Activated CD8-positive, alpha-beta memory T cell treated with anti-CD3 and anti-CD28 coated beads, Interleukin-2, amount 50 U/mL, for 1 hour (primary cell): ENCODE data around the gene AGER.

Experiments
- DNase-seq: peaks from one replicate; pipeline ENCODE4 v3.0.0-alpha.2; 2020; ENCODE audit errors: extremely low read depth

The AGER gene

GRCh38 chr6:32168807-32169591, 15.1 kb downstream of the AGER start:
- DNase-seq = no peak

- DNase-seq = no peak
Observed at GRCh38 chr6:32168350-32168749, 15.7 kb downstream of the AGER start.

GRCh38 chr6:32167761-32168262, 16.2 kb downstream of the AGER start:
- no peak for DNase-seq

- DNase-seq = no peak
Observed at GRCh38 chr6:32167154-32167760, 16.8 kb downstream of the AGER start.

GRCh38 chr6:32166411-32167061, 17.5 kb downstream of the AGER start:
- DNase-seq = no peak

- DNase-seq = no peak
Observed at GRCh38 chr6:32164295-32164694, 19.8 kb downstream of the AGER start, which contains the start of gene EGFL8. TSS of gene EGFL8 (plus strand) at chr6:32164595. CDS start at chr6:32166166, 1,571 bp downstream.

GRCh38 chr6:32163559-32164258, 20.3 kb downstream of the AGER start:
- no peak for DNase-seq

- no peak for DNase-seq
Observed at GRCh38 chr6:32158052-32158451, 26.0 kb downstream of the AGER start.

- DNase-seq = no peak
Observed at GRCh38 chr6:32156891-32157290, 27.2 kb downstream of the AGER start.

- no peak for DNase-seq
Observed at GRCh38 chr6:32154514-32155161, 29.4 kb downstream of the AGER start.

- DNase-seq = peak; percentile 62
Observed at GRCh38 chr6:32153564-32154513, 30.2 kb downstream of the AGER start, which contains the start of gene PPT2. TSS of gene PPT2 (plus strand) at chr6:32154141. CDS start at chr6:32154595, 454 bp downstream.

GRCh38 chr6:32152769-32153563, 31.1 kb downstream of the AGER start:
- no peak for DNase-seq

GRCh38 chr6:32151863-32152768, 31.9 kb downstream of the AGER start, which contains the start of gene PRRT1:
TSS of gene PRRT1 (minus strand) at chr6:32151939. CDS start at chr6:32151827, 112 bp downstream.
- no peak for DNase-seq

GRCh38 chr6:32151181-32151862, 32.7 kb downstream of the AGER start:
- no peak for DNase-seq

GRCh38 chr6:32149932-32150870, 33.9 kb downstream of the AGER start:
- no peak for DNase-seq

GRCh38 chr6:32149092-32149755, 34.8 kb downstream of the AGER start:
- DNase-seq = no peak
